Measurements from ENCODE around the gene CRABP2. TPM values are rescaled to one million over a fixed set of nuclear protein-coding genes. Genes with fewer than 3 reads are reported as not detected.

The CRABP2 gene
- total RNA-seq, 2 experiments from 2014 or later: 3.2 to 4.2 TPM

DNA sequence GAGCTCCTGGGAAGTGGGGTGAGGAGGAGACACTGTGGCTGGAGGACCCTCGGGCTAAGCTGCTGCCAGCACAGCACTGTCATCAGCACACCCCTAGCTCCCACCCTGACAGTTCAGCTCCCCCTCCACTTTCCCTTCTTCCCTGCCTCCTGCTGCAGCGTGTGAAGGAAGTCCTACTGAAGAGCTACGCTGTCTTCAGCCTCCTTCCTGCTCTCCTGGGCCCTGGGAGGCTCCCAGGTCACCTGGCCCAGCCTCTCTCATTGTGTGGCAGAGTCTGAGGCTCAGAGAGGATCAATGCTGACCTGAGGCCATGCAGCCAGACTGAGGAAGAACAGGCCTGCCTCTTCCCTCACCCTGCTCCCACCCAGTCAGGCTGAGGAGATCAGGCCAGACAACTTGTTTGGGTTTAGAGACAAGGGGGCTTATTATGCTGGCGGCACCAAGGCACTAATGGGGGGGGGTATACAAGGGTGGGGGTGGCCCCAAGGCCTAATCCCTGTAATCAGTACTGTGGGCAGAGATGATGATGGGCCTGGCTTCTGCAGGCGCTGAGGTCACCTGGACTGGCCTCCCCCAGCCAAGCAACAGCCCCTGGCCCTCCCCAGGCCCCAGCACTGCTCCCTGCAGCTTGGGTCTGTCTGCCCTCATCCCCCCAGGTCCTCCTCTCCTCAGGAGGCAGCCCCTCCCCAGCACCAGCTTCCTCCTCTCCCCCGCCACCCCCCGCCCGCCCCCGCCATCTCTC, 37.2 kb downstream of the CRABP2 start:
- Mint-ChIP-seq H3K36me3 (ENCODE audit: low read depth) (no peaks in the 10 kb centered on the region), H3K9me3 (no peaks in the 10 kb centered on the region), H3K27ac (no peak overlapping the region), H3K27me3 (peaks cover 11% of the 10 kb centered on the region), H3K4me3 (no peak overlapping the region), H3K4me1 (ENCODE audit: low read depth) (no peaks in the 10 kb centered on the region)
- POLR2A ChIA-PET: no interaction called here
- no peak overlapping the region for H3K27ac ChIP-seq (ENCODE audit: low read depth in 1 of 2, low read length in 2 of 2)
- CTCF ChIA-PET: no interaction called here
- no peak for ATAC-seq (ENCODE audit: poor library complexity)
- H3K27me3 ChIP-seq (ENCODE audit: control insufficient read depth in 1 of 2, insufficient read depth in 2 of 2, low read length in 2 of 2): no peaks in the 10 kb centered on the region
- intact Hi-C loops (cut with DNase I, micrococcal nuclease): no loop called here
- H3K4me3 ChIP-seq (ENCODE audit: low read length): no peak overlapping the region
- no peaks in the 10 kb centered on the region for H3K4me1 ChIP-seq (ENCODE audit: insufficient read depth, low read length)
- no peak for DNase-seq
- no peaks in the 10 kb centered on the region for H3K9me3 ChIP-seq (ENCODE audit: control insufficient read depth in 1 of 2, insufficient read depth in 1 of 2, low read length in 2 of 2)
- no peaks in the 10 kb centered on the region for H3K36me3 ChIP-seq (ENCODE audit: insufficient read depth, low read length)
- TF ChIP-seq, protein P1, sequence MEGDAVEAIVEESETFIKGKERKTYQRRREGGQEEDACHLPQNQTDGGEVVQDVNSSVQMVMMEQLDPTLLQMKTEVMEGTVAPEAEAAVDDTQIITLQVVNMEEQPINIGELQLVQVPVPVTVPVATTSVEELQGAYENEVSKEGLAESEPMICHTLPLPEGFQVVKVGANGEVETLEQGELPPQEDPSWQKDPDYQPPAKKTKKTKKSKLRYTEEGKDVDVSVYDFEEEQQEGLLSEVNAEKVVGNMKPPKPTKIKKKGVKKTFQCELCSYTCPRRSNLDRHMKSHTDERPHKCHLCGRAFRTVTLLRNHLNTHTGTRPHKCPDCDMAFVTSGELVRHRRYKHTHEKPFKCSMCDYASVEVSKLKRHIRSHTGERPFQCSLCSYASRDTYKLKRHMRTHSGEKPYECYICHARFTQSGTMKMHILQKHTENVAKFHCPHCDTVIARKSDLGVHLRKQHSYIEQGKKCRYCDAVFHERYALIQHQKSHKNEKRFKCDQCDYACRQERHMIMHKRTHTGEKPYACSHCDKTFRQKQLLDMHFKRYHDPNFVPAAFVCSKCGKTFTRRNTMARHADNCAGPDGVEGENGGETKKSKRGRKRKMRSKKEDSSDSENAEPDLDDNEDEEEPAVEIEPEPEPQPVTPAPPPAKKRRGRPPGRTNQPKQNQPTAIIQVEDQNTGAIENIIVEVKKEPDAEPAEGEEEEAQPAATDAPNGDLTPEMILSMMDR (IDR thresholded peaks at IDR 0.05): no peak

DNA sequence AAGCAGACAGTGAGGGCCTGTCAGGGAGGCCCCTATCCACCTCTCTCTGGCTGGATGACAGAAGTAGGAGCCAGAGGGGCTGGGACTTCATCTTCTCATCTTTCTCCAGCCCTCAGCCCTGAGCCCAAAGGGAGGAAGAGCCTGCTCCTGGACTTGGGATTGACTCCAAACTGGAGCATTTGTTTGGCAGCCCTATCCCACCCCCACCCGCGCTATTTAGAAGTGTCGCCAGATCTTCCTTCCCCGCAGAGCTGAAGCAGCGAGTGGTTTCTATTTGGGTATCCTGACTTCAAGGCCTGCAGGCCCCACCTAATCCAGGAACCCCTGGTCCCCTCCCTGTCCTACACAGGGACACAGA, 37.8 kb downstream of the CRABP2 start:
- Histone ChIP-seq H3K27ac (ENCODE audit: low read depth in 1 of 2, low read length in 2 of 2) (no peak overlapping the region), H3K27me3 (ENCODE audit: control insufficient read depth in 1 of 2, insufficient read depth in 2 of 2, low read length in 2 of 2) (no peaks in the 10 kb centered on the region), H3K4me3 (ENCODE audit: low read length) (no peak overlapping the region), H3K9me3 (ENCODE audit: control insufficient read depth in 1 of 2, insufficient read depth in 1 of 2, low read length in 2 of 2) (no peaks in the 10 kb centered on the region), H3K36me3 (ENCODE audit: insufficient read depth, low read length) (no peaks in the 10 kb centered on the region), H3K4me1 (ENCODE audit: insufficient read depth, low read length) (no peaks in the 10 kb centered on the region)
- intact Hi-C loops (cut with DNase I, micrococcal nuclease): no loop called here
- no peaks in the 10 kb centered on the region for H3K9me3 Mint-ChIP-seq
- H3K36me3 Mint-ChIP-seq (ENCODE audit: low read depth): no peaks in the 10 kb centered on the region
- TF ChIP-seq, protein P1 (IDR thresholded peaks at IDR 0.05): no peak
- peaks cover 8% of the 10 kb centered on the region for H3K27me3 Mint-ChIP-seq
- H3K4me1 Mint-ChIP-seq (ENCODE audit: low read depth): no peaks in the 10 kb centered on the region
- POLR2A ChIA-PET: no interaction called here
- DNase-seq (no peak), ATAC-seq (ENCODE audit: poor library complexity) (no peak)
- H3K4me3 Mint-ChIP-seq: no peak overlapping the region
- no peak overlapping the region for H3K27ac Mint-ChIP-seq
- CTCF ChIA-PET: no interaction called here

DNA sequence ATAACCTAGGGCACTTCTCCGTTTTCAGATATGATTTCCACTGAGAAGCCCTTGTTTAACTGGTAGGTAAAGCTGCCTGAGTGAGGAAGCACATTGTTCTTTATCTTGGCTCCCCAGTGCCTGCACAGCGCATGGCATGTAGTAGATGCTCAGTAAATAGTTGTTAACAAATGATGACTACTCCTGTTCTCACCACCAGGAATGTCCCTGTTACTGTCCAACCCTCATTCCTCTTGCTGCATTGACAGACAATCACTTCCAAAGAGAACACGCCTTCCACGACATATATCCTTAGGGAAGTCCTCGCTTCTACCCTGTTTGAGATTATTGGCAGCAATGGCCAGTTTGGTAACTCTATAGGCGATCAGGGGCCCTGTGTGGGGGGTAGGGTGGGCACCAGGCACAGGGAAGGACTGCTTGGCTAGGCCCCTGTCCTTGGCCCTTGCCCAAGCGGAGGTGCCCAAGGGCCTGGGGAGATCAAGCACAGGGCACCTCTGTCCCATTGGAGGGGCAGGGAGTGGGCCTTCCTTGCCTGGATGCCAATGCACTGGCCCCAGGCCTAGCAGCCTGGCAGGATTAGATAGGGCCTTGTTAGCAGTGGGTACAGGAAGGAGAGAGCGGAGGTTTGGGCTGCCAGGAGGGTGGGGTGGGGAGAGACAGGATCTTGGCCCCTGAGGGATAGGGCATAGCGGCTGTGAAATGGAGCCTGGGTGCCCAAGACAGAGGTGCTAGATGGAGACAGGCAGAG, 38.3 kb downstream of the CRABP2 start:
- H3K36me3 Mint-ChIP-seq (ENCODE audit: low read depth): no peaks in the 10 kb centered on the region
- H3K27ac Mint-ChIP-seq: no peak overlapping the region
- H3K27me3 Mint-ChIP-seq: peaks cover 8% of the 10 kb centered on the region
- Histone ChIP-seq H3K36me3 (ENCODE audit: insufficient read depth, low read length) (no peaks in the 10 kb centered on the region), H3K27ac (ENCODE audit: low read depth in 1 of 2, low read length in 2 of 2) (no peak overlapping the region), H3K4me1 (ENCODE audit: insufficient read depth, low read length) (peaks cover 2% of the 10 kb centered on the region), H3K27me3 (ENCODE audit: control insufficient read depth in 1 of 2, insufficient read depth in 2 of 2, low read length in 2 of 2) (no peaks in the 10 kb centered on the region), H3K4me3 (ENCODE audit: low read length) (no peak overlapping the region), H3K9me3 (ENCODE audit: control insufficient read depth in 1 of 2, insufficient read depth in 1 of 2, low read length in 2 of 2) (no peaks in the 10 kb centered on the region)
- intact Hi-C loops (cut with DNase I, micrococcal nuclease): no loop called here
- H3K9me3 Mint-ChIP-seq: no peaks in the 10 kb centered on the region
- H3K4me3 Mint-ChIP-seq: no peak overlapping the region
- CTCF ChIA-PET: no interaction called here
- POLR2A ChIA-PET: no interaction called here
- no peak for ATAC-seq (ENCODE audit: poor library complexity)
- peaks cover 4% of the 10 kb centered on the region for H3K4me1 Mint-ChIP-seq (ENCODE audit: low read depth)
- TF ChIP-seq, protein P1 (IDR thresholded peaks at IDR 0.05): no peak
- no peak for DNase-seq
